Vagina (tissue), 2 donors: ENCODE measurements around the gene OPRL1.

Experiments used
- POLR2A ChIP-seq, 2 donors: fragments of 450-650 bp; IDR thresholded peaks; one replicate each; pipeline ENCODE4 v1.6.1; 2017; ENCODE audit warnings: antibody characterized with exemption in 2 of 2, mild to moderate bottlenecking in 2 of 2, moderate library complexity in 2 of 2
- POLR2AphosphoS5 ChIP-seq, 2 donors: sonication (generic); formaldehyde crosslinking; IDR thresholded peaks; one replicate each; pipeline ENCODE4 v1.9.0; 2017; ENCODE audit warnings: antibody characterized with exemption in 2 of 2, mild to moderate bottlenecking in 2 of 2, low read depth in 1 of 2; ENCODE audit not compliant: insufficient read depth in 1 of 2
- TF ChIP-seq, protein P1 (sequence below), 3 experiments: fragments of 450-650 bp in 2 of 3; fragments of 200-600 bp in 1 of 3; sonication (generic) in 1 of 3; IDR thresholded peaks; one replicate each; pipeline ENCODE4 v1.5.1; 2017 to 2019; ENCODE audit warnings: antibody characterized with exemption in 3 of 3, mild to moderate bottlenecking in 2 of 3, moderate library complexity in 2 of 3

DNA sequence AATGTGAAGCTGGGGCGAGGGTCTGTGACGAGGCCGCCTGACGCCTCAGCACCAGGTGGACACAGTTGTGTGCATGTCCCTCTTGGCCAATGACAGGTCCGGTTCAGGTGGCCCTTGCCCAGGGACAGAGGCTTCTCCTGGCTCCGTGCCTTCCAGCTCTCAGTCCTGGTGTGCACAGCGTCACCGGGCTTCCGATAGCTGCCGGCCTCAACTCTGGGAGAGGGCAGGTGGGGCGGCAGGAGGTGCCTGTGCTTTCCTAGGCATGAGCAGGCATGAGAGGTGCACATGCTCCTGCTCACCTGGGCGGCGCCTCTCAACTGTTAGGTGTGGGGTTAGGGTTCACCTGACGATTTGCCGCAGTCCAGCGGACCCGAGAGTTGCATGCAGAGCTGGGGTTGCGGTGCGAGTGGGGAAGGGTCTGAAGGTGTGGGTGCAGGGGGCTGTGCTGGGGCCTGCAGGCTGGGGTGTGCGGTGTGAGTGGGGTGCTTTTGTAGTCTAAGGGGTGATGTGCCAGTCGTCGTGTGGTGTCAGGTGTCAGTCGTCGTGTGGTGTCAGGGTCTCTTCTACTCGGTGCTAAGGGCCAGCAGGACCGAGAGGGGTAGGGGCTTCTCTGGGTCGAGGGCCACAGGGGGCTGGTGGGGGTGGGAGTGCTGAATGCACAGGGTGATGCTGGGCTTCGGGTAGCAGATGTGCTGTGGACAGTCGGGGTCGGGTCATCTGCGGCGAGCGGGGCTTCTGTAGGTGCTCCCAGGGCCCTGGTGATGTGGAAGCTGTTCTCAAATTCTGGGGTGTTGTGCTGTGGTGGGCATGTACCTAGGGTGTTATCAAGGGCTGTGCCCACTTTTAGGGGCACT is 26.7 kb upstream of the OPRL1 start:
- no peak for TF ChIP-seq POLR2A (IDR thresholded peaks at IDR 0.05)
- TF ChIP-seq, protein P1, sequence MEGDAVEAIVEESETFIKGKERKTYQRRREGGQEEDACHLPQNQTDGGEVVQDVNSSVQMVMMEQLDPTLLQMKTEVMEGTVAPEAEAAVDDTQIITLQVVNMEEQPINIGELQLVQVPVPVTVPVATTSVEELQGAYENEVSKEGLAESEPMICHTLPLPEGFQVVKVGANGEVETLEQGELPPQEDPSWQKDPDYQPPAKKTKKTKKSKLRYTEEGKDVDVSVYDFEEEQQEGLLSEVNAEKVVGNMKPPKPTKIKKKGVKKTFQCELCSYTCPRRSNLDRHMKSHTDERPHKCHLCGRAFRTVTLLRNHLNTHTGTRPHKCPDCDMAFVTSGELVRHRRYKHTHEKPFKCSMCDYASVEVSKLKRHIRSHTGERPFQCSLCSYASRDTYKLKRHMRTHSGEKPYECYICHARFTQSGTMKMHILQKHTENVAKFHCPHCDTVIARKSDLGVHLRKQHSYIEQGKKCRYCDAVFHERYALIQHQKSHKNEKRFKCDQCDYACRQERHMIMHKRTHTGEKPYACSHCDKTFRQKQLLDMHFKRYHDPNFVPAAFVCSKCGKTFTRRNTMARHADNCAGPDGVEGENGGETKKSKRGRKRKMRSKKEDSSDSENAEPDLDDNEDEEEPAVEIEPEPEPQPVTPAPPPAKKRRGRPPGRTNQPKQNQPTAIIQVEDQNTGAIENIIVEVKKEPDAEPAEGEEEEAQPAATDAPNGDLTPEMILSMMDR (IDR thresholded peaks at IDR 0.05): no peak
- TF ChIP-seq POLR2AphosphoS5 (IDR thresholded peaks at IDR 0.05; ENCODE audit: insufficient read depth in 1 of 2, low read depth in 1 of 2): no peak
